Nucleus accumbens (tissue), 56 donors: ENCODE measurements around the gene CUL5.
"Not testable (repeated sequence)": the region's sequence is repeated elsewhere in the genome, so short reads cannot be mapped to it uniquely, and the experiment has no call there.

Experiments
- DNase-seq, 56 donors: peaks; one replicate each; lab custom pipeline; 2025; lab: John Stamatoyannopoulos, UW

The CUL5 gene

GRCh38 chr11:108111126-108111525, 102.4 kb downstream of the CUL5 start:
- no peak for DNase-seq

GRCh38 chr11:108112057-108112456, 103.4 kb downstream of the CUL5 start:
- no peak for DNase-seq

- peak in 55 of 56 donors; percentile 3 to 85 (median 61) for DNase-seq
Observed at GRCh38 chr11:108115500-108116140, 106.9 kb downstream of the CUL5 start.

- no peak for DNase-seq
Observed at GRCh38 chr11:108117746-108118371, 109.2 kb downstream of the CUL5 start.

- DNase-seq = not testable (repeated sequence)
Observed at GRCh38 chr11:108120936-108121273, 112.2 kb downstream of the CUL5 start.

GRCh38 chr11:108121274-108122155, 112.8 kb downstream of the CUL5 start, which contains the start of gene ACAT1:
ACAT1 (plus strand) TSS chr11:108121567; CDS start chr11:108121607, 40 bp downstream.
- peak in 55 of 56 donors; percentile 62 to 98 (median 87) for DNase-seq

- DNase-seq = peak in 8 of 56 donors; percentile 9 to 42 (median 20)
Observed at GRCh38 chr11:108122166-108122628, 113.5 kb downstream of the CUL5 start.

- DNase-seq = no peak
Observed at GRCh38 chr11:108125096-108125495, 116.4 kb downstream of the CUL5 start.

- no peak for DNase-seq
Observed at GRCh38 chr11:108128772-108129171, 120.1 kb downstream of the CUL5 start.

GRCh38 chr11:108131993-108132392, 123.3 kb downstream of the CUL5 start:
- no peak for DNase-seq

- DNase-seq = not testable (repeated sequence)
Observed at GRCh38 chr11:108132993-108133538, 124.4 kb downstream of the CUL5 start.

GRCh38 chr11:108135845-108136544, 127.3 kb downstream of the CUL5 start:
- no peak for DNase-seq

GRCh38 chr11:108137212-108137611, 128.5 kb downstream of the CUL5 start:
- DNase-seq = no peak

GRCh38 chr11:108142304-108142703, 133.6 kb downstream of the CUL5 start:
- no peak for DNase-seq

- DNase-seq = no peak
Observed at GRCh38 chr11:108144615-108145014, 135.9 kb downstream of the CUL5 start.

GRCh38 chr11:108147150-108147549, 138.5 kb downstream of the CUL5 start:
- DNase-seq = no peak

GRCh38 chr11:108148556-108148955, 139.9 kb downstream of the CUL5 start:
- DNase-seq = no peak

GRCh38 chr11:108154591-108154990, 145.9 kb downstream of the CUL5 start:
- no peak for DNase-seq
